HG03039 (cell line): Measurements from ENCODE around the gene TANGO2.

Experiments
- ATAC-seq: cut with Tn5 transposase; IDR thresholded peaks from one replicate; pipeline ENCODE4 v1.9.1; 2021; ENCODE audit warnings: mild to moderate bottlenecking, moderate library complexity; ENCODE audit not compliant: unreplicated experiment

TANGO2 gene

DNA sequence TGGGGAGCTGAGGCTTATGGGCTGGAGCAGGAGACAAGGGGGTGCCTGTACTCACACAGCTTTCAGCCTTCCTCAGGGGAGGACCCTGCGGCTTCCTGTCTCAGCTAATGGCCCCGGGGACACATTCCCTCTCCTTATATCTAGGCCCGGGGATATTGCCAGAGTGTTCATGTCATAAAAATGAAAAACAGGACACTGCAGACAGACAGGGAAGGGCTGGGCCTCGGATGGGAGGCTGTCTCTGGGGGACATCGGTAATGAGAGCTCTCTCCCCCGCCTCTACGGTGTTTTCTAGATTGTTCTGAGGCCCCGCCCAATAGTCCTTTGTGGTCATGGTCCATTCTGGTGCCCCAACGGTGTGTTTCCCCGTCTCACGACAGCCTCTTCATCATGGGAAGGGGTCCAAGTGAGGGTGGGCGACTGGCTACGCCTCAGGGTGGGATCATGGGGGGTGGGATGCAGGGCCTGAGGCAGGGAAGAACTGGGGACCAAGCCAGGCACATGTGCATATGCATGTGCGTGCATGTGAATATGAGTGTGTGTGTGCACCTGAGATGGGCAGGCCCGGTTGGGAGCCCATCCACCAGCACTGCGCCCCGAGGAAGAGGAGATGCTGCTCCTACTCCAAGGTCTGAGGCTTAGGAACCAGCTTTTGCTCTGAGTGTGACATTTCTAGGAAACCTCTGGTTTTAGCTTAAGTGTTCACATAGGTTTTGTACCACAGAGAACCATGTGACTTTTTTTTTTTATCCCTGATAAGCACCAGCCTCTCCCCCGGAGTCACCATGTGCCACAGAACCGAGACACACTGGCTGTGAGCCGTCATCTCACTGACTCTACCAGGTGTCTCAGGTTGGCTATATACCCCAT is 9.6 kb upstream of the TANGO2 start:
- ATAC-seq, result no peak

GRCh38 chr22:20011993-20012740 is 8.7 kb upstream of the TANGO2 start:
- no peak for ATAC-seq

GRCh38 chr22:20012741-20013331 is 8.1 kb upstream of the TANGO2 start:
- ATAC-seq, result no peak

GRCh38 chr22:20013382-20013871 is 7.5 kb upstream of the TANGO2 start:
- ATAC-seq, result no peak

DNA sequence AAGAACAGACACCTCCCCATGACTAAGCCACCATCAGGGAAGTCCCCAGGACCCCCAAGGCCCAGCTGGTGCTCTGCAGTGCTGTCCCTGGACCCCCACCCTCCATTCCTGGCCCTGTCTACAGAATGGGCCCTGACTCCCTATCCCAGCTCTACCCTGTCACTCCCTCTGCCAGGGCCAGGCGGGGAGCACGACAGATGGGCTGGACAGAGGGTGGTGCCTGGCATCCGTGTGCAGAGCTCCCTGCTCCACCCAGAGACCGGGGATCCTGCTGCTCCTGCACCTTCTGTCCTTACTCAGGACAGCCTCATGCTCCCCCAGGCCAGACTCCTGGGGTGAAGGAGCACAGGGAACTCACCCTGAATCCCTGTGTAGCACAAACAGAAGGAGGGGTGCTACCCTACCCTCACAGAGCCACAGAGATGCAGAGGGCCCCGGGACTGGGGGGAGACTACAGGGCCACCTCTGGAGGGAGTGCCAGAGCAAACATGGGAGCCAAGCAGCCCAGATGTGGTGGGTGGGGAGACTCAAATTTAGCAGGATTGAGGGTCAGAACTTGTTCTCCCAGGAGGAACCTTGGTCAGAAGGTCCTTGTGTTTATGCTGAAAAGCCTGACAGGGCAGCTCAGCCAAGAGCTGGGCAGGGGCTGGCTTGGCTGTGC is 6.3 kb upstream of the TANGO2 start:
- ATAC-seq, result no peak

GRCh38 chr22:20015187-20015625 is 5.7 kb upstream of the TANGO2 start:
- no peak for ATAC-seq

- no peak for ATAC-seq
Measured at GRCh38 chr22:20015971-20016733, 4.8 kb upstream of the TANGO2 start.

GRCh38 chr22:20016734-20017621 is 3.9 kb upstream of the TANGO2 start, which contains the start of gene ARVCF:
TSS of gene ARVCF (minus strand) at chr22:20016823. CDS start at chr22:19990794, 26,029 bp downstream.
- ATAC-seq, result peak; percentile 39

GRCh38 chr22:20017622-20017958 is 3.3 kb upstream of the TANGO2 start:
- ATAC-seq, result no peak

- no peak for ATAC-seq
Measured at GRCh38 chr22:20018001-20018400, 2.9 kb upstream of the TANGO2 start.

GRCh38 chr22:20019661-20020532 is 1.0 kb upstream of the TANGO2 start:
- no peak for ATAC-seq

- no peak for ATAC-seq
Measured at GRCh38 chr22:20021196-20022181, 579 bp downstream of the TANGO2 start.

DNA sequence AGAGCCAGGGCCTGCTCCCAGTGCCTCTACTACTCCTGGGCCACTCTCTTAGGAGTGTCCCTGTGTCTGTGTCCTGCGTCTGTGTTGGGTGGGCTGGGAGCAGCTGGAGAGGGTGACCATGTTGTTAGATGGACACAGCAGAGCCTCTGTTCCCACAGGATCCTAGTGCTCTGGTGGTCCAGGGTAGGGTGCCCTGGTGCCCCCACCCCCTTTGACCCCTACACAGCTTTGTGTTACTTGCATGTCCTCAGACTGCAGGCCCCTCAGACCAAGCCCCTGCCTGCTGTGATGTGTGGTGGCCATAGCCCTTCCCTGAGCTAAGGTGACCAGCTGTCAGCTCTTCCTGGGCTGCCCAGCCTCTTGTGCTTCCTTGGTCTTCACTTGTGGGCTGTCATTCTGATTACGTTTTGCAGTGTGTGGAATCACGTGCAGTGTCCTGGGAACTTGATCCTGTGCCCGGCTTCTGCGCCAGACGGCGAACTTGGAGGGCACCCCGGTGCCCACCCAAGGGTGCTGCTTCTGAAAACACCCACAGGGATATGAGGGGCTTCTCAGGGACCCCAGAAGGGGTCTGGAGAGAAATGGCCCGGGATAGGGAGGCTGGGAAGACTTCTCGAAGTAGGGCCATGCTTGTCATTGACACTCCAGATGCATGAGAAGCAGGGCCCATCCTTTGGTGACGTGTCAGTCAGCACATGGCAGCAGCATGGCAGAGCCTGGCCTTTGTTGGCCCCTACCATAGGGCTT is 1.5 kb downstream of the TANGO2 start:
- no peak for ATAC-seq

- ATAC-seq, result no peak
Measured at GRCh38 chr22:20022978-20023613, 2.2 kb downstream of the TANGO2 start.

GRCh38 chr22:20024225-20024624 is 3.3 kb downstream of the TANGO2 start:
- ATAC-seq, result no peak
